B cell (primary cell): Measurements from ENCODE around the gene C2CD4C. TPM values are rescaled to one million over a fixed set of nuclear protein-coding genes. Genes with fewer than 3 reads are reported as not detected.

Experiments
- ATAC-seq: fragments of 200-7000 bp; cut with Tn5 transposase; one replicate; pipeline ENCODE4 v1.10.0; 2021; ENCODE audit warnings: low read depth, mild to moderate bottlenecking, moderate number of reproducible peaks, moderate library complexity
- CTCF ChIA-PET: fragments of 350-600 bp; sonication (Branson Sonifier 250); formaldehyde crosslinking; loops from one replicate; lab custom pipeline; 2021; ENCODE audit warnings: antibody characterized with exemption, inconsistent platforms; lab: Charles Lee
- POLR2A ChIA-PET: fragments of 350-600 bp; sonication (Branson Sonifier 250); formaldehyde crosslinking; loops from one replicate; lab custom pipeline; 2021; ENCODE audit warnings: antibody characterized with exemption; lab: Charles Lee
- DNase-seq: peaks from one replicate; pipeline ENCODE4 v3.0.0; 2013
- H2AFZ ChIP-seq: 2 replicates; pipeline ENCODE4 v1.6.1; 2012; ENCODE audit warnings: mild to moderate bottlenecking, low read depth, low read length; ENCODE audit not compliant: insufficient read depth, poor library complexity, severe bottlenecking
- H3K27ac ChIP-seq, 2 donors: 1 replicate in 1 of 2; 2 replicates in 1 of 2; pipeline ENCODE4 v1.5.1; 2012 to 2013; ENCODE audit warnings: low read length in 2 of 2, mild to moderate bottlenecking in 2 of 2, moderate library complexity in 1 of 2
- H3K27me3 ChIP-seq, 4 experiments: fragments of 200-600 bp in 1 of 4; sonication (generic) in 1 of 4; replicated peaks in 1 of 4; 1 replicate in 2 of 4; 2 replicates in 2 of 4; pipeline versions ENCODE4 v1.6.1 to v1.7.0; 2013 to 2016; ENCODE audit warnings: low read length in 3 of 4, mild to moderate bottlenecking in 2 of 4, mixed read lengths in 1 of 4, moderate library complexity in 1 of 4; ENCODE audit not compliant: insufficient read depth in 4 of 4, control insufficient read depth in 3 of 4; ENCODE audit errors: control extremely low read depth in 1 of 4
- H3K36me3 ChIP-seq, 2 experiments: replicated peaks in 1 of 2; 1 replicate in 1 of 2; 2 replicates in 1 of 2; pipeline versions ENCODE4 v1.6.1 to v1.7.1; 2013; ENCODE audit warnings: low read length in 1 of 2; ENCODE audit not compliant: insufficient read depth in 2 of 2, control insufficient read depth in 1 of 2; ENCODE audit errors: control extremely low read depth in 1 of 2, extremely low read depth in 1 of 2
- H3K4me1 ChIP-seq, 2 donors: fragments of 200-600 bp in 1 of 2; sonication (generic) in 1 of 2; 1 replicate in 1 of 2; 2 replicates in 1 of 2; pipeline versions ENCODE4 v1.5.1 to v1.6.1; 2013 to 2017; ENCODE audit warnings: low read length in 2 of 2; ENCODE audit not compliant: control insufficient read depth in 2 of 2, insufficient read depth in 2 of 2
- H3K4me2 ChIP-seq: replicated peaks from 2 replicates; pipeline ENCODE3; 2012; ENCODE audit warnings: mild to moderate bottlenecking, low read depth, low read length; ENCODE audit not compliant: poor library complexity, severe bottlenecking
- H3K4me3 ChIP-seq, 5 experiments: fragments of 200-600 bp in 1 of 5; sonication (generic) in 1 of 5; 1 replicate in 3 of 5; 2 replicates in 2 of 5; pipeline versions ENCODE4 v1.5.1 to v1.7.0; 2011 to 2016; ENCODE audit warnings: low read length in 4 of 5, mild to moderate bottlenecking in 4 of 5, low read depth in 2 of 5, control low read depth in 1 of 5, moderate library complexity in 1 of 5; ENCODE audit not compliant: insufficient read depth in 1 of 5; ENCODE audit errors: control extremely low read depth in 1 of 5, extremely low read depth in 1 of 5
- H3K79me2 ChIP-seq: fragments of 200-600 bp; sonication (generic); one replicate; pipeline ENCODE4 v1.6.0; 2016; ENCODE audit warnings: low read length; ENCODE audit not compliant: control insufficient read depth, insufficient read depth
- H3K9ac ChIP-seq: fragments of 200-600 bp; sonication (generic); 2 replicates; pipeline ENCODE4 v1.6.1; 2017; ENCODE audit warnings: mild to moderate bottlenecking, low read length, moderate library complexity
- H3K9me3 ChIP-seq, 3 donors: one replicate each; pipeline versions ENCODE4 v1.6.1 to v1.7.1; 2013; ENCODE audit warnings: low read length in 2 of 3; ENCODE audit not compliant: control insufficient read depth in 2 of 3, insufficient read depth in 1 of 3; ENCODE audit errors: control extremely low read depth in 1 of 3
- H4K20me1 ChIP-seq: 2 replicates; pipeline ENCODE4 v1.6.0; 2012; ENCODE audit warnings: mild to moderate bottlenecking, low read length; ENCODE audit not compliant: insufficient read depth, control insufficient read depth, poor library complexity, severe bottlenecking
- H3K27ac Mint-ChIP-seq: one replicate; pipeline ENCODE4 v1.8.0; 2021; ENCODE audit warnings: mixed read lengths
- H3K27me3 Mint-ChIP-seq: one replicate; pipeline ENCODE4 v1.8.0; 2021; ENCODE audit warnings: mixed read lengths
- H3K4me1 Mint-ChIP-seq: one replicate; pipeline ENCODE4 v1.8.0; 2021; ENCODE audit warnings: mixed read lengths
- H3K4me3 Mint-ChIP-seq: one replicate; pipeline ENCODE4 v1.8.0; 2021; ENCODE audit warnings: mixed read lengths
- H3K9me3 Mint-ChIP-seq: one replicate; pipeline ENCODE4 v1.8.0; 2022; ENCODE audit warnings: mixed read lengths; ENCODE audit not compliant: insufficient read depth
- EZH2 ChIP-seq: IDR thresholded peaks from 2 replicates; pipeline ENCODE4 v1.6.1; 2012; ENCODE audit warnings: borderline replicate concordance, low read depth, mild to moderate bottlenecking, moderate library complexity, low read length; ENCODE audit not compliant: insufficient read depth, poor library complexity, severe bottlenecking
- WGBS: methylation state at CpG from one replicate; pipeline ENCODE4 v1.1.5; 2013; ENCODE audit warnings: missing lambda C conversion rate; ENCODE audit not compliant: insufficient coverage; 5-methylcytosine and 5-hydroxymethylcytosine counted together
- intact Hi-C: fragments of 100-400 bp; cut with micrococcal nuclease; formaldehyde crosslinking; loops from one replicate; pipeline ENCODE4 v1.10.0; 2022
- polyA plus RNA-seq: library from polyadenylated mRNA; depleted of rRNA; stranded (reverse); fragments of >200 nt; gene quantifications from 2 replicates; pipeline ENCODE4 v1.2.3, GENCODE V29; 2012
- total RNA-seq, 2 donors: library from RNA; stranded (reverse); fragments of 120-200 nt in 1 of 2; gene quantifications; 1 replicate in 1 of 2; 2 replicates in 1 of 2; pipeline versions ENCODE4 v1.2.3 to v1.2.4, GENCODE V29; 2013 to 2022
- TF ChIP-seq, protein P1 (sequence below): fragments of 200-600 bp; IDR thresholded peaks from one replicate; pipeline ENCODE4 v1.8.0; 2022; ENCODE audit warnings: antibody characterized with exemption, mild to moderate bottlenecking

C2CD4C gene
- total and polyA plus RNA-seq, 2 donors (not counting 1 experiment from before 2014, with no cell fraction given) = not detected

DNA sequence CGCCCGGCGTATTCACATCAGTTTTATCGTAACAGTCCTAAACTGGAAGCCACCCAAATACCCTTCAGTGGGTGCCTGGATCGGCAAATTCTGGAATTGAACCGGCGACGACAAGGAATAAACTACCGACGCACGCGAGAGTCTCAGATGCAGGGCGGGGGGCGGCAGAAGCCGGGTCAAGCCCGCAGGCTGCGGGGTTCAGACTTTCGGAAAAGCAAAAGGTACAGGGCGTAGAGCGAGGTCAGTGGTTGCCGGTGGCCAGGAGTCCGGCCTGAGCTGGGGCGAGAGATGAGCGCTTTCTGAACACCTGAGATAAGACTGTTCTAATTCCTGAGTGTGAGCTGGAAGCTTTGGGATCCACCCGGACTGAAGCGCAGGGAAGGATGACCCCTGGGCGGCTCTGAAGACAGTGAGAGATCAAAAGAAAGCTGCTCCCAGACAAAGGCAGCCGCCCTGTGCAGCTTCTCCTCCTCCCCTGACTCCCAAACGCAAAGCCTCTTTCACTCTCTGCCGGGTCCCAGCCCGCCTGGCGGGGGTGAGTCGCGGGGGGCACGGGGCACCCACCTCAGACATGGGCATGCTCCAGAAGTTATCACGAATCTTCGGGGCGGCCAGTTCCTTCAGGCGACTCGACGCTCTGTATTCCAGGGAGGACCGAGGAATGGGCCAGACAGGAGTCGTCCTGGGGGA, 38.2 kb downstream of the C2CD4C start:
- Mint-ChIP-seq H3K9me3 (no peaks in the 10 kb centered on the region), H3K27ac (no peak overlapping the region), H3K27me3 (peaks cover 40% of the 10 kb centered on the region), H3K4me1 (no peaks in the 10 kb centered on the region), H3K4me3 (no peak overlapping the region)
- CTCF ChIA-PET = interaction anchor here (0.6 kb wide), 1 partner anchor 17 kb away, joined by 3 read pairs; no protein-coding TSS in a partner anchor
- ATAC-seq = no peak
- DNase-seq = no peak
- H3K27ac ChIP-seq = no peak overlapping the region
- 94% methylated on average over 41 of the region's 43 CpGs for WGBS
- no peak overlapping the region for H3K4me3 ChIP-seq
- H3K4me2 ChIP-seq = no peak overlapping the region
- no peak overlapping the region for H2AFZ ChIP-seq
- H3K79me2 ChIP-seq = no peaks in the 10 kb centered on the region
- intact Hi-C loops = no loop called here
- no peak for TF ChIP-seq EZH2
- TF ChIP-seq, protein P1, sequence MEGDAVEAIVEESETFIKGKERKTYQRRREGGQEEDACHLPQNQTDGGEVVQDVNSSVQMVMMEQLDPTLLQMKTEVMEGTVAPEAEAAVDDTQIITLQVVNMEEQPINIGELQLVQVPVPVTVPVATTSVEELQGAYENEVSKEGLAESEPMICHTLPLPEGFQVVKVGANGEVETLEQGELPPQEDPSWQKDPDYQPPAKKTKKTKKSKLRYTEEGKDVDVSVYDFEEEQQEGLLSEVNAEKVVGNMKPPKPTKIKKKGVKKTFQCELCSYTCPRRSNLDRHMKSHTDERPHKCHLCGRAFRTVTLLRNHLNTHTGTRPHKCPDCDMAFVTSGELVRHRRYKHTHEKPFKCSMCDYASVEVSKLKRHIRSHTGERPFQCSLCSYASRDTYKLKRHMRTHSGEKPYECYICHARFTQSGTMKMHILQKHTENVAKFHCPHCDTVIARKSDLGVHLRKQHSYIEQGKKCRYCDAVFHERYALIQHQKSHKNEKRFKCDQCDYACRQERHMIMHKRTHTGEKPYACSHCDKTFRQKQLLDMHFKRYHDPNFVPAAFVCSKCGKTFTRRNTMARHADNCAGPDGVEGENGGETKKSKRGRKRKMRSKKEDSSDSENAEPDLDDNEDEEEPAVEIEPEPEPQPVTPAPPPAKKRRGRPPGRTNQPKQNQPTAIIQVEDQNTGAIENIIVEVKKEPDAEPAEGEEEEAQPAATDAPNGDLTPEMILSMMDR = no peak
- H3K4me1 ChIP-seq = no peaks in the 10 kb centered on the region
- H4K20me1 ChIP-seq = no peaks in the 10 kb centered on the region
- H3K9me3 ChIP-seq = peaks cover 0 to 6% (median 0%) of the 10 kb centered on the region in 3 donors
- no peak overlapping the region for H3K9ac ChIP-seq
- peaks cover 0 to 9% (median 0%) of the 10 kb centered on the region in 4 experiments for H3K27me3 ChIP-seq
- POLR2A ChIA-PET = no interaction called here
- H3K36me3 ChIP-seq = no peaks in the 10 kb centered on the region

DNA sequence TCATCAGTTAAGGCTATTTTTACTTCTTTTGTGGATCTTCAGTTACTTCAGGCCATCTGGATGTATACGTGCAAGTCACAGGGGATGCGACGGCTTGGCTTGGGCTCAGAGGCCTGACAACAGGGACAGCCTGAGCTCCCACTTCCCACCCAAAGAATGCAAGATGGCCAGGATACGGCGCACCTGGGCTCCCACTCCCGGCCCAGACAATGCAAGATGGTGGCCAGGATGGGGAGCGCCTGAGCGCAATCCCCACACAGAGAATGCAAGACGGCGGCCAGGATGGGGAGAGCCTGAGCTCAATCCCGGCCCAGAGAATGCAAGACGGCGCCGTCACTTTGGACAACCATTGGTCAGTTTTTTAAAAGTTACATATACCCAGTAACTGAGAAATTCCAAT, 39.1 kb downstream of the C2CD4C start:
- Histone ChIP-seq H2AFZ (no peak overlapping the region), H4K20me1 (no peaks in the 10 kb centered on the region), H3K79me2 (no peaks in the 10 kb centered on the region), H3K9ac (no peak overlapping the region), H3K27ac (no peak overlapping the region), H3K4me1 (no peaks in the 10 kb centered on the region), H3K4me3 (no peak overlapping the region), H3K4me2 (no peak overlapping the region), H3K9me3 (peaks cover 0 to 6% (median 0%) of the 10 kb centered on the region in 3 donors), H3K36me3 (no peaks in the 10 kb centered on the region), H3K27me3 (peaks cover 0 to 8% (median 0%) of the 10 kb centered on the region in 4 experiments)
- no peak for DNase-seq
- no peak overlapping the region for H3K4me3 Mint-ChIP-seq
- ChIA-PET CTCF (no interaction called here), POLR2A (no interaction called here)
- 94% methylated on average over 8 of the region's 14 CpGs for WGBS
- TF ChIP-seq, protein P1 = no peak
- TF ChIP-seq EZH2 = no peak
- H3K27ac Mint-ChIP-seq = no peak overlapping the region
- ATAC-seq = no peak
- no peaks in the 10 kb centered on the region for H3K9me3 Mint-ChIP-seq
- no peaks in the 10 kb centered on the region for H3K4me1 Mint-ChIP-seq
- intact Hi-C loops = no loop called here
- H3K27me3 Mint-ChIP-seq = peaks cover 40% of the 10 kb centered on the region
